CD1c-positive myeloid dendritic cell (primary cell): ENCODE measurements around the gene RASGRF1.
"Not testable (repeated sequence)": the region's sequence is repeated elsewhere in the genome, so short reads cannot be mapped to it uniquely, and the experiment has no call there.

Source experiments
- DNase-seq: peaks from one replicate; pipeline ENCODE4 v3.0.0-alpha.2; 2016; ENCODE audit errors: extremely low spot score

RASGRF1 gene

GRCh38 chr15:78931439-78932257, 158.9 kb downstream of the RASGRF1 start:
- no peak for DNase-seq

GRCh38 chr15:78930577-78931388, 159.8 kb downstream of the RASGRF1 start:
- no peak for DNase-seq

GRCh38 chr15:78929536-78930264, 160.9 kb downstream of the RASGRF1 start:
- no peak for DNase-seq

- no peak for DNase-seq
Observed at GRCh38 chr15:78928616-78929093, 161.9 kb downstream of the RASGRF1 start.

GRCh38 chr15:78928176-78928575, 162.4 kb downstream of the RASGRF1 start:
- DNase-seq, result not testable (repeated sequence)

- DNase-seq, result peak; percentile 92
Observed at GRCh38 chr15:78927077-78927790, 163.3 kb downstream of the RASGRF1 start.

GRCh38 chr15:78925956-78926743, 164.4 kb downstream of the RASGRF1 start:
- no peak for DNase-seq

- DNase-seq, result no peak
Observed at GRCh38 chr15:78925076-78925624, 165.4 kb downstream of the RASGRF1 start.

- DNase-seq, result no peak
Observed at GRCh38 chr15:78923480-78924360, 166.9 kb downstream of the RASGRF1 start.

GRCh38 chr15:78923015-78923414, 167.6 kb downstream of the RASGRF1 start:
- peak; percentile 75 for DNase-seq

- no peak for DNase-seq
Observed at GRCh38 chr15:78922527-78922926, 168.1 kb downstream of the RASGRF1 start.

GRCh38 chr15:78921940-78922339, 168.6 kb downstream of the RASGRF1 start:
- no peak for DNase-seq

GRCh38 chr15:78921517-78921916, 169.1 kb downstream of the RASGRF1 start:
- no peak for DNase-seq

GRCh38 chr15:78917888-78918287, 172.7 kb downstream of the RASGRF1 start:
- DNase-seq, result no peak

- DNase-seq, result no peak
Observed at GRCh38 chr15:78916088-78916487, 174.5 kb downstream of the RASGRF1 start.

GRCh38 chr15:78915341-78916087, 175.1 kb downstream of the RASGRF1 start:
- peak; percentile 92 for DNase-seq

- peak; percentile 57 for DNase-seq
Observed at GRCh38 chr15:78914027-78914764, 176.4 kb downstream of the RASGRF1 start.

GRCh38 chr15:78913012-78913411, 177.6 kb downstream of the RASGRF1 start:
- DNase-seq, result no peak
